ENCODE measurements around the gene NQO1. TPM values are rescaled to one million over a fixed set of nuclear protein-coding genes. Genes with fewer than 3 reads are reported as not detected.
A peak's percentile ranks its signal among the peaks of the same experiment; 100 is the strongest.

The NQO1 gene
- total RNA-seq, 4 donors from 2014 or later: 51.3 to 120 (median 79.9) TPM

DNA sequence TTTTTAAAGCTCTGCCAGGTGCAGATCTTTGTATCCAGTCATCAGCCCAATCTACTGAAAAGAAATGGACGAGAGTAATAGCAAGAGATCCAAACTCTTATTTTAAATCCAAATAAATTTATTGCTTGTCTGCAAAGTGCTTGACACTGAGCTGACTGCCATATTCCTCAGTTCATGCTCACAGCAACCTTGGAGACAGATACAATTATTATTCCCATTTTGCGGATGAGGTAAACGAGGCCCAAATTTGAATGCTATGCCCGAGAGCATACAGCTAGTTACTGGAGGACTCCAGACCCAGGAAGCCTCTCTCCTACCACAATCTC is 27.7 kb upstream of the NQO1 start:
- Histone ChIP-seq H3K9me3 (no peaks in the 10 kb centered on the region), H3K4me3 (peak overlapping the region; percentile 58 to 71), H3K4me1 (peaks cover 0 to 27% (median 8%) of the 10 kb centered on the region in 3 donors), H3K27ac (peak overlapping the region in 3 of 4 donors; percentile 50 to 81 (median 80)), H3K27me3 (no peaks in the 10 kb centered on the region), H3K36me3 (peaks cover 0 to 30% of the 10 kb centered on the region in 2 donors)
- no peak for TF ChIP-seq CTCF (IDR thresholded peaks at IDR 0.05)
- TF ChIP-seq EP300 (IDR thresholded peaks at IDR 0.05): no peak
- no peak for TF ChIP-seq POLR2AphosphoS5 (IDR thresholded peaks at IDR 0.05)
- no peak for TF ChIP-seq POLR2A (IDR thresholded peaks at IDR 0.05)
- no peak for ATAC-seq
- whole genome bisulfite sequencing, 2 donors (ENCODE audit: low coverage in 1 of 2): 20% methylated on average over 3 of the region's 4 CpGs; no CpG with 5 or more reads in 1 of the 2 donors

- no peaks in the 10 kb centered on the region for H3K9me3 ChIP-seq
- H3K4me3 ChIP-seq: no peak overlapping the region
- peaks cover 0 to 83% of the 10 kb centered on the region in 2 donors for H3K36me3 ChIP-seq
- 81 to 88% methylated on average over 7 to 20 of the region's 20 CpGs for WGBS, 2 donors (ENCODE audit: low coverage in 1 of 2)
- no peak for ATAC-seq
- TF ChIP-seq EP300 (IDR thresholded peaks at IDR 0.05) (no peak), POLR2A (IDR thresholded peaks at IDR 0.05) (no peak), POLR2AphosphoS5 (IDR thresholded peaks at IDR 0.05) (no peak), CTCF (IDR thresholded peaks at IDR 0.05) (no peak)
- H3K27ac ChIP-seq: no peak overlapping the region
- H3K27me3 ChIP-seq: no peaks in the 10 kb centered on the region
- peaks cover 0 to 16% (median 5%) of the 10 kb centered on the region in 3 donors for H3K4me1 ChIP-seq
Observed at GRCh38 chr16:69748694-69749345, 22.5 kb upstream of the NQO1 start.

GRCh38 chr16:69747115-69747514 is 20.8 kb upstream of the NQO1 start:
- no peaks in the 10 kb centered on the region for H3K27me3 ChIP-seq
- H3K4me3 ChIP-seq: no peak overlapping the region
- H3K9me3 ChIP-seq: no peaks in the 10 kb centered on the region
- no peak overlapping the region for H3K27ac ChIP-seq
- TF ChIP-seq CTCF (IDR thresholded peaks at IDR 0.05): no peak
- no peak for TF ChIP-seq EP300 (IDR thresholded peaks at IDR 0.05)
- TF ChIP-seq POLR2A (IDR thresholded peaks at IDR 0.05): no peak
- TF ChIP-seq POLR2AphosphoS5 (IDR thresholded peaks at IDR 0.05): no peak
- peaks cover 0 to 100% of the 10 kb centered on the region in 2 donors for H3K36me3 ChIP-seq
- peaks cover 0 to under 1% (median 0%) of the 10 kb centered on the region in 3 donors for H3K4me1 ChIP-seq
- WGBS, 2 donors (ENCODE audit: low coverage in 1 of 2): 75 to 80% methylated on average over 3 to 7 of the region's 8 CpGs
- ATAC-seq: no peak

GRCh38 chr16:69745959-69746358 is 19.6 kb upstream of the NQO1 start:
- no peak overlapping the region for H3K27ac ChIP-seq
- H3K4me3 ChIP-seq: no peak overlapping the region
- no peaks in the 10 kb centered on the region for H3K9me3 ChIP-seq
- 80 to 83% methylated on average over 5 to 6 of the region's 10 CpGs for WGBS, 2 donors (ENCODE audit: low coverage in 1 of 2)
- TF ChIP-seq EP300 (IDR thresholded peaks at IDR 0.05) (no peak), CTCF (IDR thresholded peaks at IDR 0.05) (no peak), POLR2AphosphoS5 (IDR thresholded peaks at IDR 0.05) (no peak), POLR2A (IDR thresholded peaks at IDR 0.05) (no peak)
- peaks cover 0 to 100% of the 10 kb centered on the region in 2 donors for H3K36me3 ChIP-seq
- no peak for ATAC-seq
- H3K4me1 ChIP-seq: peaks cover 0 to 12% (median 0%) of the 10 kb centered on the region in 3 donors
- H3K27me3 ChIP-seq: no peaks in the 10 kb centered on the region

DNA sequence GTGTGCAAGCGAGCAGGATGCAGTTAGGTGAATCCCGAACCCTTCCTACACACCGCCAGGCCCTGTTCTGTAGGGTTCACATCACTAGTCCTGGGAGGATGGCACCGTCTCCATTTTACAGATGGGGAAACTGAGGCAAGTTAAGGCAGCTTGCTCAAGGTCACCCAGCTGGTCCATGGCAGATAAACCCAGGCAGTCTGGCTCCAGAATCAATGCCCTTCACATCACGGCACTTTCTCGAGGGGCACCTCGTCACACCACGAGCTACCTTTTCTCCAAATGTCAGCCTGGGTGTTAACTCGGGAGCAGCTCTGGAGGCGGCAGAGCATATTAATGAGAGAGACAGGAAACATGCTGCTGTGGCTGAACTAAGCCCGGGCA is 18.9 kb upstream of the NQO1 start:
- H3K36me3 ChIP-seq: peaks cover 0 to 100% of the 10 kb centered on the region in 2 donors
- 92% methylated on average over 4 of the region's 11 CpGs; no CpG with 5 or more reads in 1 of the 2 donors for WGBS, 2 donors (ENCODE audit: low coverage in 1 of 2)
- no peaks in the 10 kb centered on the region for H3K9me3 ChIP-seq
- no peaks in the 10 kb centered on the region for H3K27me3 ChIP-seq
- H3K4me1 ChIP-seq: peaks cover 0 to 13% (median 0%) of the 10 kb centered on the region in 3 donors
- ATAC-seq: no peak
- H3K4me3 ChIP-seq: no peak overlapping the region
- TF ChIP-seq EP300 (IDR thresholded peaks at IDR 0.05): no peak
- no peak for TF ChIP-seq POLR2AphosphoS5 (IDR thresholded peaks at IDR 0.05)
- no peak for TF ChIP-seq POLR2A (IDR thresholded peaks at IDR 0.05)
- no peak for TF ChIP-seq CTCF (IDR thresholded peaks at IDR 0.05)
- no peak overlapping the region for H3K27ac ChIP-seq

All from gastroesophageal sphincter (tissue), 4 donors.